ENCODE data around the gene PIP5K1A.
"Not testable (repeated sequence)": the region's sequence is repeated elsewhere in the genome, so short reads cannot be mapped to it uniquely, and the experiment has no call there.

The PIP5K1A gene

GRCh38 chr1:151175041-151175741 is 23.2 kb upstream of the PIP5K1A start:
- ChIA-PET POLR2A (ENCODE audit: low non-redundant PET) (no interaction called here), CTCF (interaction anchor here (0.5 to 0.7 kb wide), 4 partner anchors 33 to 290 kb away, joined by 3 to 6 read pairs (median 4); no protein-coding TSS in a partner anchor)
- peak overlapping the region; percentile 71 for H3K27ac ChIP-seq
- no peak for DNase-seq (ENCODE audit: low spot score)
- no peak for TF ChIP-seq CTCF (conservative IDR thresholded peaks at IDR 0.05; ENCODE audit: low read depth)

GRCh38 chr1:151175863-151176262 is 22.5 kb upstream of the PIP5K1A start, which contains the start of gene TMOD4:
Gene TMOD4 (minus strand): TSS chr1:151175981. CDS start chr1:151174875, 1,106 bp downstream.
- H3K27ac ChIP-seq: peak within 1 kb of the TSS; percentile 71
- ChIA-PET CTCF (interaction anchor here (0.5 to 0.7 kb wide), 2 partner anchors 104 to 614 kb away, joined by 3 to 4 read pairs; no protein-coding TSS in a partner anchor), POLR2A (ENCODE audit: low non-redundant PET) (no interaction called here)
- no peak for DNase-seq (ENCODE audit: low spot score)
- peak; percentile 57 for TF ChIP-seq CTCF (conservative IDR thresholded peaks at IDR 0.05; ENCODE audit: low read depth)

GRCh38 chr1:151176514-151177045 is 21.8 kb upstream of the PIP5K1A start:
- TF ChIP-seq CTCF (conservative IDR thresholded peaks at IDR 0.05; ENCODE audit: low read depth): no peak

GRCh38 chr1:151184211-151184610 is 14.1 kb upstream of the PIP5K1A start:
- DNase-seq (ENCODE audit: low spot score): no peak
- ChIA-PET POLR2A (ENCODE audit: low non-redundant PET) (no interaction called here), CTCF (no interaction called here)
- TF ChIP-seq CTCF (conservative IDR thresholded peaks at IDR 0.05; ENCODE audit: low read depth): no peak
- no peak overlapping the region for H3K27ac ChIP-seq

More at GRCh38 chr1:151176514-151177045, 21.8 kb upstream of the PIP5K1A start:
- peak overlapping the region; percentile 17; the same call in 1 of the 2 replicates for H3K27ac ChIP-seq
- ChIA-PET POLR2A (ENCODE audit: low non-redundant PET) (no interaction called here), CTCF (interaction anchor here (0.5 to 0.7 kb wide), 2 partner anchors 35 to 613 kb away, joined by 4 to 6 read pairs; no protein-coding TSS in a partner anchor)
- DNase-seq (ENCODE audit: low spot score): no peak

GRCh38 chr1:151187205-151187604 is 11.1 kb upstream of the PIP5K1A start:
- TF ChIP-seq CTCF (conservative IDR thresholded peaks at IDR 0.05; ENCODE audit: low read depth): no peak
- no peak for DNase-seq (ENCODE audit: low spot score)
- ChIA-PET POLR2A (ENCODE audit: low non-redundant PET) (no interaction called here), CTCF (interaction anchor here (0.5 kb wide), 1 partner anchor 506 kb away, joined by 3 read pairs; no protein-coding TSS in a partner anchor)
- no peak overlapping the region for H3K27ac ChIP-seq

GRCh38 chr1:151188667-151189066 is 9.7 kb upstream of the PIP5K1A start:
- POLR2A ChIA-PET (ENCODE audit: low non-redundant PET); DNase-seq (ENCODE audit: low spot score); CTCF ChIA-PET: not testable (repeated sequence)
- peak overlapping the region; percentile 52 for H3K27ac ChIP-seq

Data from RWPE1 (cell line).